H9 (cell line): ENCODE results near the gene MMRN2. TPM values are rescaled to one million over a fixed set of nuclear protein-coding genes. Genes with fewer than 3 reads are reported as not detected.

Experiments used
- DNase-seq: peaks from one replicate; pipeline ENCODE4 v3.0.0-alpha.2; 2017
- H2AFZ ChIP-seq: one replicate; pipeline ENCODE4 v1.6.1; 2013; ENCODE audit warnings: mild to moderate bottlenecking, low read length, control low read depth, moderate library complexity
- H2AK5ac ChIP-seq: 2 replicates; pipeline ENCODE4 v1.6.1; 2013; ENCODE audit warnings: low read length, control low read depth, mixed read lengths; ENCODE audit not compliant: insufficient read length
- H2BK120ac ChIP-seq: one replicate; pipeline ENCODE4 v1.6.1; 2013; ENCODE audit warnings: low read depth, mild to moderate bottlenecking, low read length, control low read depth, inconsistent platforms; ENCODE audit not compliant: poor library complexity, severe bottlenecking
- H2BK12ac ChIP-seq: 2 replicates; pipeline ENCODE4 v1.6.1; 2013; ENCODE audit warnings: low read length, control low read depth, mixed read lengths, low read depth; ENCODE audit not compliant: insufficient read length
- H2BK15ac ChIP-seq: 2 replicates; pipeline ENCODE4 v1.6.1; 2013; ENCODE audit warnings: low read depth, low read length, control low read depth
- H2BK20ac ChIP-seq: one replicate; pipeline ENCODE4 v1.6.1; 2013; ENCODE audit warnings: low read depth, mild to moderate bottlenecking, low read length, control low read depth, inconsistent platforms; ENCODE audit not compliant: poor library complexity, severe bottlenecking
- H2BK5ac ChIP-seq: 2 replicates; pipeline ENCODE4 v1.6.1; 2013; ENCODE audit warnings: low read length, control low read depth, mixed read lengths; ENCODE audit not compliant: insufficient read length
- H3K14ac ChIP-seq: 2 replicates; pipeline ENCODE4 v1.6.1; 2013; ENCODE audit warnings: low read length, control low read depth; ENCODE audit not compliant: insufficient read depth
- H3K18ac ChIP-seq: 2 replicates; pipeline ENCODE4 v1.6.1; 2013; ENCODE audit warnings: low read depth, mild to moderate bottlenecking, mixed read lengths, low read length, control low read depth; ENCODE audit not compliant: insufficient read length
- H3K23ac ChIP-seq: 2 replicates; pipeline ENCODE4 v1.6.1; 2013; ENCODE audit warnings: low read length, control low read depth, mixed read lengths, low read depth; ENCODE audit not compliant: insufficient read length
- H3K23me2 ChIP-seq: 2 replicates; pipeline ENCODE4 v1.6.1; 2013; ENCODE audit warnings: low read depth, mild to moderate bottlenecking, mixed read lengths, low read length, control low read depth; ENCODE audit not compliant: insufficient read length, poor library complexity, severe bottlenecking
- H3K27ac ChIP-seq: 2 replicates; pipeline ENCODE4 v1.5.1; 2013; ENCODE audit warnings: low read length, control low read depth, mixed read lengths, low read depth; ENCODE audit not compliant: insufficient read length
- H3K27me3 ChIP-seq: 2 replicates; pipeline ENCODE4 v1.6.1; 2013; ENCODE audit warnings: low read length, control low read depth, inconsistent platforms; ENCODE audit not compliant: insufficient read depth
- H3K4ac ChIP-seq: 2 replicates; pipeline ENCODE4 v1.6.1; 2013; ENCODE audit warnings: low read depth, mild to moderate bottlenecking, control low read depth, inconsistent platforms, low read length, moderate library complexity
- H3K4me1 ChIP-seq: 2 replicates; pipeline ENCODE4 v1.6.1; 2013; ENCODE audit warnings: low read length, control low read depth, inconsistent platforms; ENCODE audit not compliant: insufficient read depth
- H3K4me2 ChIP-seq: 2 replicates; pipeline ENCODE4 v1.6.1; 2013; ENCODE audit warnings: low read length, control low read depth, mixed read lengths; ENCODE audit not compliant: insufficient read length, insufficient read depth
- H3K56ac ChIP-seq: 2 replicates; pipeline ENCODE4 v1.6.1; 2013; ENCODE audit warnings: low read depth, mild to moderate bottlenecking, mixed read lengths, low read length, control low read depth; ENCODE audit not compliant: insufficient read length
- H3K79me1 ChIP-seq: 2 replicates; pipeline ENCODE4 v1.6.1; 2013; ENCODE audit warnings: low read depth, mild to moderate bottlenecking, moderate library complexity, low read length, control low read depth, inconsistent platforms; ENCODE audit not compliant: insufficient read depth, poor library complexity, severe bottlenecking
- H3K79me2 ChIP-seq: 2 replicates; pipeline ENCODE4 v1.6.1; 2013; ENCODE audit warnings: low read length, control low read depth, inconsistent platforms; ENCODE audit not compliant: insufficient read depth
- H3K9ac ChIP-seq: 2 replicates; pipeline ENCODE4 v1.6.1; 2013; ENCODE audit warnings: low read length, control low read depth, mixed read lengths; ENCODE audit not compliant: insufficient read length; ENCODE audit errors: extremely low read depth
- H3K9me3 ChIP-seq: one replicate; pipeline ENCODE4 v1.6.1; 2013; ENCODE audit warnings: low read depth, low read length, inconsistent platforms; ENCODE audit not compliant: control insufficient read depth
- H3T11ph ChIP-seq: one replicate; pipeline ENCODE4 v1.6.1; 2013; ENCODE audit warnings: mild to moderate bottlenecking, low read length, control low read depth, inconsistent platforms
- H4K20me1 ChIP-seq: one replicate; pipeline ENCODE4 v1.6.1; 2013; ENCODE audit not compliant: control insufficient read depth, insufficient read length, insufficient read depth
- H4K5ac ChIP-seq: 2 replicates; pipeline ENCODE4 v1.6.1; 2013; ENCODE audit warnings: low read depth, mild to moderate bottlenecking, mixed read lengths, low read length, control low read depth; ENCODE audit not compliant: insufficient read length
- H4K8ac ChIP-seq: replicated peaks from 2 replicates; pipeline ENCODE4 v1.6.1; 2013; ENCODE audit warnings: low read length, control low read depth, mixed read lengths, low read depth; ENCODE audit not compliant: insufficient read length
- H4K91ac ChIP-seq: 2 replicates; pipeline ENCODE4 v1.6.1; 2013; ENCODE audit warnings: low read depth, mild to moderate bottlenecking, moderate library complexity, mixed read lengths, low read length, control low read depth; ENCODE audit not compliant: insufficient read length
- H3K27ac Mint-ChIP-seq, 3 experiments: 2 replicates in 2 of 3; 3 replicates in 1 of 3; pipeline ENCODE4 v1.8.0; 2020 to 2021; ENCODE audit warnings: mixed read lengths in 3 of 3, mild to moderate bottlenecking in 1 of 3, moderate library complexity in 1 of 3
- H3K27me3 Mint-ChIP-seq: 2 replicates; pipeline ENCODE4 v1.8.0; 2021; ENCODE audit warnings: low read depth, mild to moderate bottlenecking, moderate library complexity, mixed read lengths
- H3K36me3 Mint-ChIP-seq, 3 experiments: 2 replicates in 2 of 3; 3 replicates in 1 of 3; pipeline ENCODE4 v1.8.0; 2020 to 2021; ENCODE audit warnings: low read depth in 3 of 3, mixed read lengths in 3 of 3; ENCODE audit not compliant: insufficient read depth in 1 of 3
- H3K4me1 Mint-ChIP-seq, 2 experiments: 2 replicates each; pipeline ENCODE4 v1.8.0; 2020; ENCODE audit warnings: mixed read lengths in 2 of 2
- H3K4me3 Mint-ChIP-seq, 2 experiments: 2 replicates in 1 of 2; 3 replicates in 1 of 2; pipeline ENCODE4 v1.8.0; 2020 to 2021; ENCODE audit warnings: mild to moderate bottlenecking in 2 of 2, mixed read lengths in 2 of 2, moderate library complexity in 1 of 2
- H3K9me3 Mint-ChIP-seq, 2 experiments: 2 replicates in 1 of 2; 3 replicates in 1 of 2; pipeline ENCODE4 v1.8.0; 2020; ENCODE audit warnings: mild to moderate bottlenecking in 2 of 2, mixed read lengths in 2 of 2, moderate library complexity in 1 of 2
- CTCF ChIP-seq: fragments of 200-600 bp; sonication (generic); conservative IDR thresholded peaks from 3 replicates; pipeline ENCODE4 v1.8.0; 2021; ENCODE audit warnings: antibody characterized with exemption, mild to moderate bottlenecking
- WGBS: extraction: QIAGEN DNeasy Blood & Tissue Kit; methylation state at CpG from one replicate; pipeline ENCODE4 v1.1.7; 2013; ENCODE audit warnings: missing lambda C conversion rate, low lambda C conversion rate, mixed read lengths; ENCODE audit not compliant: insufficient read length; ENCODE audit errors: extremely low coverage; 5-methylcytosine and 5-hydroxymethylcytosine counted together
- total RNA-seq: library from RNA; stranded (reverse); gene quantifications from 2 replicates; pipeline ENCODE4 v1.2.1, GENCODE V29; 2021

Gene MMRN2
- total RNA-seq, 1 experiment from 2014 or later = 1.0 TPM

DNA sequence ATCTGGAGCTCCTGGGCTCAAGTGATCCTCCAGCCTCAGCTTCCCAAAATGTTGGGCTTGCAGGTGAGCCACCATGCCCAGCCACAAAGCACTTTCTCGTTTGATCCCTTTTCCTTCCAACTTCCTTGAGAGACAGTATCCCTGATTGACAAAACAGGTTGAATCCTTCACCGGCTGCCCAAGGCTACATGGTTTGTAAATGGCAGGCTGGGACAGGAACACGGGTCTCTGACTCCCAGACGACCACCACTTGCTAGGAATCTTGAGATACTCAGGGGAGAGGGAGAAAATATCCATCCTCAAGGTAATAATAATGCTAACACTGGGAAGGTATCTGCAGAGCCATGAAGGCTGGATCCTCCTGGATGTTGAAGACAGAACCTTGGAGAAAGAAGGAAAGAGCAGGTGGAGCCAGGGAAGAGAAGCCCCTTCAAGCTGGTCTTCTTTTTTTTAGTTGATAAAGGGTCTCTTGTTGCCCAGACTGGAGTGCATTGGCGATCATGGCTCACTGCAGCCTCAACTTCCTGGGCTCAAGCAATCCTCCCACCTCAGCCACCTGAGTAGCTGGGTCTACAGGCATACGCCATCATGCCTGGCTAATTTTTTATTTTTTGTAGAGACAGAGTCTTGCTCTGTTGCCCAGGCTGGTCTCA, 19.8 kb downstream of the MMRN2 start:
- no peak overlapping the region for H3K4me3 Mint-ChIP-seq
- no peak overlapping the region for H3K14ac ChIP-seq
- no peak overlapping the region for H3K23ac ChIP-seq
- no peaks in the 10 kb centered on the region for H3K27me3 ChIP-seq
- H3K27ac Mint-ChIP-seq = peak overlapping the region in 1 of 3 experiments; percentile 4; a peak in 2 of 7 replicates
- WGBS = no CpG with 5 or more reads among the region's 6 CpGs
- H3K27ac ChIP-seq = no peak overlapping the region
- H4K8ac ChIP-seq = no peak overlapping the region
- H3K4me1 ChIP-seq = no peaks in the 10 kb centered on the region
- no peak overlapping the region for H3K9ac ChIP-seq
- peaks cover 3 to 4% of the 10 kb centered on the region in 2 experiments for H3K4me1 Mint-ChIP-seq
- peaks cover 0 to 7% (median 5%) of the 10 kb centered on the region in 3 experiments; a peak in 3 of 7 replicates for H3K36me3 Mint-ChIP-seq
- no peaks in the 10 kb centered on the region for H3K79me2 ChIP-seq
- TF ChIP-seq CTCF = no peak
- H4K20me1 ChIP-seq = no peaks in the 10 kb centered on the region
- H2BK20ac ChIP-seq = no peak overlapping the region
- H3K23me2 ChIP-seq = no peaks in the 10 kb centered on the region
- no peak overlapping the region for H3T11ph ChIP-seq
- no peak overlapping the region for H3K4me2 ChIP-seq
- no peak overlapping the region for H2BK15ac ChIP-seq
- no peak overlapping the region for H3K18ac ChIP-seq
- no peaks in the 10 kb centered on the region; a peak in 1 of 5 replicates for H3K9me3 Mint-ChIP-seq
- no peak overlapping the region for H2BK12ac ChIP-seq
- H3K79me1 ChIP-seq = no peaks in the 10 kb centered on the region
- H2BK5ac ChIP-seq = no peak overlapping the region
- no peak overlapping the region for H2AK5ac ChIP-seq
- DNase-seq = no peak
- no peak overlapping the region for H3K56ac ChIP-seq
- no peak overlapping the region for H3K4ac ChIP-seq
- H3K27me3 Mint-ChIP-seq = peaks cover 2% of the 10 kb centered on the region
- H4K5ac ChIP-seq = no peak overlapping the region
- no peak overlapping the region for H2BK120ac ChIP-seq
- H3K9me3 ChIP-seq = no peaks in the 10 kb centered on the region
- H4K91ac ChIP-seq = no peak overlapping the region
- no peak overlapping the region for H2AFZ ChIP-seq
